Measurements from ENCODE around the gene GPR146.

DNA sequence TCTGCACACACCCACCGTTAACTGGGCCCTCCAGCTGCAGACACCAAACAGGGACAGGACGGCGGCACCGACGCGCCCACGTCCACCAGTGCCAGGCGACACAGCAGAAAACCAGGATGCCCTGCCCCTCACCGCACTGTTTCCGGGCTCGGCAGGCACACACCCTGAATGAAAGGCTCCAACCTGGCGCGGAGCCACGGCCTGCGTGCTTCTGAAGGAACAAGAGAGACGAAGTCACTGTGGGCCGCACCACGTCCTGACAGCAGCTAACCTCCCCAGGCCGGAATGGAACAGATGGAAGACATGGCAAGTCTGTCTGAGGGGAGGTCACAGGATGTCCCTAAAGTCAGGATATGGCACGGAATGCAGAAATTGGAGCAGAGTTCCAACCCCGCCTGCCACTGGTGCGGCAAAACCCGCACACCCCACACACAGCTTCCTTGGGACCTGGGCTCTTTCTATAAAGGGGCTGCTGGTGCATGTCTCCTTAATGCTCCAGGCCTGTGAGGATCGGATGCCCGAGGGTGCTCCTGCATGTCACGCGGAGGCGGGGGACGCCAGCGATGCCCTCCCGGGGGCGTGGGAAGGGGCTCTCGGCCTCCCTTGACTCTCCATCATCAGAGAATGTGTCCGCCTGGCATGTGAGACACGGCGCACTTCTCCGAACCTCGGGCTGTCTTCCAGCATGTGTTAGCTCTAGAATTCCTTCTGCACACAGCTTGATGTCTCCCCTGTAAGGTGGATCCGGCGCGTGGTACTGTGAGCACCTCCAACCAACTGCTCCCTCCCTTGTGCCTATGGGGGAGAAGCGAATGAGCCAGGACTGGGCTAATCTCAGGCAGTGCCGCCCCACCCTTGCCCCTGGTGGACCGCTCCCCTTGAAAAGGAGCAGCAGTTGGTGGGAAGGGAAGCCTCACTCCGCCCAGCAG is 39.6 kb downstream of the GPR146 start:
- TF ChIP-seq GATA3 (IDR thresholded peaks at IDR 0.05; ENCODE audit: low read depth, low read length), result no peak
- TF ChIP-seq GATA2 (IDR thresholded peaks at IDR 0.05; ENCODE audit: low read depth, low read length), result no peak

All from SH-SY5Y (cell line).